Activated CD4-positive, CD25-positive, alpha-beta regulatory T cell treated with anti-CD3 and anti-CD28 coated beads, Interleukin-2, amount 50 U/mL, for 72 hours (primary cell): Measurements from ENCODE around the gene UMPS.

ENCODE experiments used
- DNase-seq: peaks from one replicate; pipeline ENCODE4 v3.0.0; 2021

The UMPS gene

GRCh38 chr3:124764746-124765145 lies 34.5 kb downstream of the UMPS start:
- DNase-seq = no peak

- DNase-seq = no peak
These were observed 35.1 kb downstream of the UMPS start for GRCh38 chr3:124765197-124765840.

GRCh38 chr3:124766113-124767095 lies 36.2 kb downstream of the UMPS start:
- DNase-seq = no peak

GRCh38 chr3:124767264-124767663 lies 37.0 kb downstream of the UMPS start:
- no peak for DNase-seq

GRCh38 chr3:124767691-124768090 lies 37.4 kb downstream of the UMPS start:
- DNase-seq = no peak

- no peak for DNase-seq
These were observed 38.6 kb downstream of the UMPS start for GRCh38 chr3:124768812-124769211.

- no peak for DNase-seq
These were observed 39.2 kb downstream of the UMPS start for GRCh38 chr3:124769462-124769861.

- no peak for DNase-seq
These were observed 40.3 kb downstream of the UMPS start for GRCh38 chr3:124770336-124771082.

- no peak for DNase-seq
These were observed 40.8 kb downstream of the UMPS start for GRCh38 chr3:124771083-124771445.

GRCh38 chr3:124772081-124772831 lies 42.0 kb downstream of the UMPS start:
- DNase-seq = no peak

GRCh38 chr3:124773351-124774326 lies 43.4 kb downstream of the UMPS start:
- no peak for DNase-seq

- no peak for DNase-seq
These were observed 44.1 kb downstream of the UMPS start for GRCh38 chr3:124774327-124774718.

GRCh38 chr3:124774841-124775402 lies 44.7 kb downstream of the UMPS start:
- no peak for DNase-seq

- DNase-seq = no peak
These were observed 45.6 kb downstream of the UMPS start for GRCh38 chr3:124775877-124776276.

GRCh38 chr3:124776856-124777255 lies 46.6 kb downstream of the UMPS start:
- no peak for DNase-seq

- DNase-seq = no peak
These were observed 47.7 kb downstream of the UMPS start for GRCh38 chr3:124777762-124778470.

GRCh38 chr3:124779116-124779515 lies 48.9 kb downstream of the UMPS start:
- no peak for DNase-seq

- no peak for DNase-seq
These were observed 49.5 kb downstream of the UMPS start for GRCh38 chr3:124779751-124780191.

GRCh38 chr3:124780356-124780755 lies 50.1 kb downstream of the UMPS start:
- DNase-seq = no peak

GRCh38 chr3:124780761-124781475 lies 50.7 kb downstream of the UMPS start:
- DNase-seq = no peak
